Mucosa of gallbladder (tissue), 1 donor: Measurements from ENCODE around the gene ARHGAP28. TPM values are rescaled to one million over a fixed set of nuclear protein-coding genes. Genes with fewer than 3 reads are reported as not detected.

Experiments used
- DNase-seq: peaks from one replicate; pipeline ENCODE4 v3.0.0-alpha.2; 2020; ENCODE audit warnings: low spot score
- total RNA-seq: library from RNA; stranded (reverse); gene quantifications from one replicate; pipeline ENCODE4 v1.2.1, GENCODE V29; 2021
- donor health status: DM: no; HTN: no; CAD: no.

ARHGAP28 gene
- total RNA-seq, 1 donor from 2014 or later: 11.2 TPM

DNA sequence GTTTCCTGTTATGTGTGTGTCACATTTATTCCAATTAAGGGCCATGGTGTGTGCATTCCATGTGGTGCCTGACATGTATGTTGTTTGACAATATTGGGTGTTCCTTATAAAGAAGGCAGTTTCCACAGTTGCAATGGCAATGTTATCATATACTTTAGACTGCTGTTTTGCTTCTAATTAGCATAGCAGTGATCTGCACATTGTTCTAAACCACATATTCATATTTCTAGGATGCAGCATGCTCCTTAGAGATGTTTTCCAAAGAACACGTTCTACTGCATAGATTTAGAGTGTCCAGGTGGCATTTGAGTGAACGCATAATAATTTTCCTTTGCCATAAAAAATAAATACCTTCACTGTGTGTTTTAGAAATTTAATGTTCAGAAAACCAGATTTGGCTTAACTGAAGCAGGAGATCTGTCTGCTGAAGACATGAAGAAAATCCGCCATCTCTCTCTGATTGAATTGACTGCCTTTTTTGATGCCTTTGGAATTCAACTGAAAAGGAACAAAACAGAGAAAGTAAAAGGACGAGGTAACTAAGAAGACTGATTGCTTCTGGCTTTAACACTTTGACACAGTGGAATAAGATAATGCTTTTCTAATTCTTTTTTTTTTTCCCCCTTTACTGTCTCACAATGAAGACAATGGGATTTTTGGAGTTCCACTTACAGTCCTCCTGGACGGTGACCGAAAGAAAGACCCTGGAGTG lies 143.7 kb downstream of the ARHGAP28 start:
- DNase-seq: no peak

DNA sequence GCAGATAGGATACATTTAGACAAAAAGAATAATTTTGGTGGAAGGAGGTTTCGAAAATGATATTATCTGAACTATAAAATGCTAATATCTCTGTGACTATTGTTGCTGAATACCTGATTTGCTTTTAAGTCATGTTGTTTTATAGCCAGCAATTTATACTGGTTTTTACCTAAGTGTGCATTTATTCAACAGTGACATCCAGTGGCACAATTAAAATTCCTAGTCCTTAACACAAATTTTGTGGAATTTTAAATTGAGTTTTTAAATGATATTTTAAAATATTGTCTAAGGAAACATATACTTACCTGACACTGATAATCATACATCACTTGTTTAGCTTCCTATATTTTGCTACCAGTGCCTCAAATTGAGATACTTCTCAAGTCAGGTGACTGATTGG lies 144.8 kb downstream of the ARHGAP28 start:
- DNase-seq: no peak

DNA sequence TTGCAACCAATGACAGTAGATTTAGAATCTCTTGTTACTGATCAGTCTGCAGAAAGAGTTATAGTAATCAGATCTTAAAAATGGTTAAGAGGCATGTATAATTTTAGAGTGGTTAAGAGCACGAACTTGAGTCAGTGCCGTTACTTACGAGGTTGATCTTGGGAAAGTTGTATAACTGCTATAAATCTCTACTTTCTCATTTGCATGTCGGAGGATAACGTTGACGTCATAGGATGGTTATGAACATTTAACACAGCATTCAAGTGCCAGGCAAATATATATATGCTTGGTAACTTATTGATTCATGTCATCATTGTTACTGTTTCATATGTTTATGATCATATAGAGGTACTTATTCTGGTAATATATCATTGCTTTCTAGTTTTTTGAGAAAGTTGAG lies 146.2 kb downstream of the ARHGAP28 start:
- DNase-seq: no peak

DNA sequence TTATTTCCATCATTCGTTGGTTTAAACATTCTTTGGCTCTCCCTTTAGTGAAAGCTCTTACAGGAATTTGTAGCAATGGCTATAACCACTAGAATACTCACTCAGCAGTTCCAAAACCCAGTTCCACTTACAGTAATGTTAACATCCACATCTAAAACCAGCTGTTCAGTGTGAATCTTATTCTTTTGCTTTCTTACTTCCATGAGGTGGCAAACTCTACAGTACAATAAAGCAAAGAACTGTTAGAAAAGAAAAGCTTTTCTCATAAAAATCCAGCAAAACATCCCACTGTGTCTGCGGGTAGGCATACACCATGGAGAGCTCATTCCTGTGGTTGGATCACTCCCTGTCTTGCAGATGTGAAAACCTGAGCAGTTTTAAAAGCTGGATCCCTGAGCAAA lies 147.1 kb downstream of the ARHGAP28 start:
- DNase-seq: no peak

DNA sequence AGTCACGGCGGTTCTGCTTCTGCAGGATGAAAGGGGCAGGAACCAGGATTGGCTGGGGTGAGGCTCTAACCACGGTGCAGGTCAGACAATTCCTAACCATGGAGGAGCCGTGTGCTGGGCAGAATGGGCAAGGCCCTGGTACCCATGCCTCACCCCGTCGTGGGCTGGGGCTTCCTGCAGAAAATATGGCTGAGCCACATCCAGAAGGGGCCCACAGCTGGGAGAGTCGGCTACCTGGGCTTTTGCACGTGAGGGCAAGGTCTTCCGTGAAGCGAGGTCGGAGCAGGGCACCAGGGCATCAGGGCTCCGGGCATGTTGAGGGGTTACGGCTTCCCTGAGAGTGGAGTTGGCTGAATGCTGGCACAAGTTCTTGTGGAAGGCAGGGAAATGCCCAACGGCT lies 147.8 kb downstream of the ARHGAP28 start:
- no peak for DNase-seq

DNA sequence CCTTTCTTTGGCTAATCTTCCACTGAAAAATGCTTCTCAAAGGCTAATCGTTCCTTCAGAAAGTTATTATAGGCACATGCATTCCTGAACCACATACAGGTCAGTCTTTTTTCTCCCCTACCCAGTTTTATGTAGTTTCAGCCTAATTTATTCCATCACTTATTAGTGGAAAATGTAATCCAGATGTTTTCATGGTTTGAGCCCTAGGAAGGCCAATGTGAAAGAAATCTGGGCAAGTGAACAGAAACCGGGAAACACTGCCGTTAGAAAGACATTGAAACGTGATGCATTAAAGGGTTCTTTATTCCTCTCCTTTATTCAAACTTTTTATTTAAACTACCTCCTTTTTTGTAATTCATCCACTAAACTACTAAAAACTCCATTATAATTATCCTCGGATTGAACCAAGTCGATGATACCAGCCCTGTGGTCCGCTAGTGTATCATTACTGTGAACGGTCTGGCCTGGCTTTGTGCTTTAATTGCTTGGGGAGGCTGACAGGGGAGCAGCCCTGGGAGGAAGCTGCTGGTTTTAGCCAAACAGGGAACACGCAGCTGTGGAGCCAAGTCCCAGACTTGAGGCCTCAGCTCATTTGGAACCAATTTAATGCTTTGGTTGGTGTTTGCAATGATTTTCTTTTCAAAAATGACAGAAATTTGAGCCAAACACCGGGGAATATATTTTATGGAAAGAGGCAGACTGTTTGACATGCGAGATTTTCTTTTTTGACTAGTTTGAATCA lies 149.2 kb downstream of the ARHGAP28 start:
- DNase-seq: no peak

DNA sequence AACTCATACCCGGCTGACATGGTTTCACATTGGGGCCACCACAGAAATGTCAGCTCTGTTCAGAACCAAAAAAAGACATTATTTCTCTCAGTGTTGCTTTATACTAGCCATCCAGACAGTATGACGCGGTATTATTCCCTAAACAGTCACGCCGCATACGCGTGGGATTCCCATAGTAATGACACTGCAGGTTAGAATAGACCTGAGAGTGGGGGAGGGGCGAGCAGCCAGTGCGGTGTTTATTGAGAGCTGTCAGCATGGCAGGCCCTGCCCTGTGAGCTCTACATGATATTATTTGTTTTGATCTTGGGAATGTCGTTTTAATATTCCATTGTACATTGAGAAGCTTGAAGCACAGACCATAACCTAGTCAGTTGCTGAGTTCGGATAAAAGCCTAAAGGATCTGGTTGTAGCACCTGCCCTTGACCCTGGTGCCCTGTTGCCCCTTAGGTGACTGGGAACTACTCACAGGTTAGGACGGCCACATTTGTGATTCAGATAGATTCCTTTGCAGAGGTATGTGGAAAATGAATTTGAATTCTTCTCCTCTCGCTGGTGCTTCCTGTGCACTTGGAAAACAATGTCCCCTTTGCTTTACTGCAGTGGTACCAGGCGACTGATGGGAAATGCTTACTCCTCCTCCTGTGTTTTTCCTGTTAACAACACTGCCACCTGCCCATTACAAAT lies 150.1 kb downstream of the ARHGAP28 start:
- no peak for DNase-seq

DNA sequence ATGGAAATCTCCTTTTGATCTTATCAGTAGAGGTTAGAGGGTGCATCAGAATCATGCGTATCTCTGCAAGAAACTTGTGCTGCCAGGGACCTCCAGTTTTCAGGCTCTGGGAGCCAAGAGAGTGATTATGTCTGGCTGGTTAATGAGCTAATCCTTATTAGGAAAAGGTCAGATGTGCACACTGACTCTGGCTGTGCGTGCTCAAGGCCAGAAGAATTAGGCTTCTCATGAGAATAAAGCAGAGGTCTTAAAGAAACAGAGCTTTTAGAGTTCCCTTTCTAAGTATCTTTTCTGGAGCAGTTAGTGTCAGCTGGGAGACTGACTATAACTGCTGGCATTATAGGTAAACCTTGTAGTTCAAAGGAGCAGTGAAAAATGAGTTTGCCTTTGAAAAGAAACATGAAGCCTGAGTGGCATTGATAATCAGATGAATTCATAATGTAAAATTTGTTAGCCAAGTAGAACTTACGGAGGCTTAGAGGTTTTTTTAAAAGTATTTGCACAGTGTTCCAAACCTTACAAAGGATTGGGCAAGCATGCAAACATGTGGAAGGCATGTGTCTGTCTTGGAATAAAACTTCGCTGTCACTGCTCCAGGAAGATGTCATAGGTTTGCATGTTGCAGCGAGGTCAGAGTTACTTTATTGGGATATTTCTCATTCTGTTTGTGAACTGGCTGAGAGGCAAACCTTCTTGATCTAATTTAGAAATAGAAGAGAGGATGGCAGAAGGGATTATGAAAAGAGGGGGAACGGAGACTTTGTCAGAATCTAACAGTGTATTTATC lies 151.7 kb downstream of the ARHGAP28 start:
- no peak for DNase-seq

DNA sequence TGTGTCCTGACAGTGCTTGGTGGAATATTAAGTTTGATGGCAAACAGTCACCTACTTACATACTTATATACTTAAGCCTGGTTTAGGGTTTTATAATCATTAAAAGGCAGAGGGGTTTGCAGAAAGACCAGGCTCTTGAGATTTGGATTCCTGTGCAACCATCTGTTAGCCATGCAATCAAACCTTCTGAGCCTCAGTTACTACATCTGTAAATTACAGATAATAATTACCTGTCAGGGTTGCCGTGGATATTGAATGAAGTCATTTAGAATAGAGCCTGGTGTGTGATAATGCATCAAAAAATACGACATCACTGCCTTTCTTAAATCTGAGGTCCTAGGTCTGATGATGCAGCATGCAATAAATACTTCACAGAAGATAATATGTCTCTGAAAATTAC lies 152.9 kb downstream of the ARHGAP28 start:
- DNase-seq: no peak

DNA sequence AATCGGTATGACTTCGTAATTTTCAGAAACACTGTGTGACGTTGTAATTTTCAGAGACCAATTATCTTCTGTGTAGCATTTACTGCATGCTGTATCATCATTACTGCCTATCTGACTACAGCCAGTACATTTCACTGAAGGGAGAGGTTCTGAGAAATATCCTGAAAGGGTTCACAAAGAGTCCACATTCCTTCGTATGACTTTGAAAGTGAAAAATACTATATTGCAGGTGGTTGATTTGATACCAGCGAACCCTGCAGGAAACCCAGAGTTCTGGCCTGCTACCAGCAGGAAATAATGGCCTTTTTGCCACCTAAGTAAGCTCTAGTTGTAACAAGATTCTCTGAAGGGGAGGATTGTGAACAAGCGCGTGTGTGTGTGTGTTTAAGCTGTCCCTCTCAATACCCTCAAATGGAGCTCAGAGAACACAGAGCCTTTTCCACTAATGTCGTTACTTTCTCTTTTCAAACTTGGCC lies 155.5 kb downstream of the ARHGAP28 start:
- no peak for DNase-seq

DNA sequence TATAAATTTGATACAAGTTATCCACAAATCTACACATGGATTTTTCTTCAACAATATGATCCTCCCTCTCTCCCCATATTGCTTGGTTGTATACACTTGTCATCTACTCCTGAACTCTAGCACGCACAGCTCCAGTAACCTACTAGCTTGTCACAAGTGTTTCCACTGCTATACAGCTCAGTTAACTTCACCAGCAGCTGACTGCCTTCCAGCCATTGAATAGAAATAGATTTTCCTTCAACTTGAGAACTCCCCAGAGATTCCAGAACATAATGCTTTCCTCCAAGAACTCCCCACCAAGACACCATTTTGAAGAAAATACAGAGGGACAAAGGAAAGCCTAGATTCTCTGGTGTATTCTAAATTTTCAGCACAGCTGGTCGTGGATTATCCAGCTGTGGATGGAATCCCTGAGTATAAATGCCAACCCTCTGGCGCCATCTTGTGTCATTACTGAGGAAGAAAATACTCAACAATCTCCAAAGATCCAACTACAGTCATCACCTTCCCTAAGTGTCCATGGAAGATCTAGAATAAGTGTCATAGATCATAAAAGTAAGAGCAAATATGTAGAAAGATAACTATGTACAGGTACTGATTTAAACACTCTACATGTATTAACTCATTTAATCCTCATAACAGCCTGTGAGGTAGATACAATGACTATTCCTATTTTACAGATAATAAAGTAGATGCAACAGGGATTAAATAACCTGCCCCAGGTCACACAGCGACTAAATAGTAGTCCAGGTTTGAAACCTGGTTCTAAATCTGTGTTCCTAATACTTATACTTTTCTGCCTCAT lies 156.7 kb downstream of the ARHGAP28 start:
- DNase-seq: peak; percentile 50

DNA sequence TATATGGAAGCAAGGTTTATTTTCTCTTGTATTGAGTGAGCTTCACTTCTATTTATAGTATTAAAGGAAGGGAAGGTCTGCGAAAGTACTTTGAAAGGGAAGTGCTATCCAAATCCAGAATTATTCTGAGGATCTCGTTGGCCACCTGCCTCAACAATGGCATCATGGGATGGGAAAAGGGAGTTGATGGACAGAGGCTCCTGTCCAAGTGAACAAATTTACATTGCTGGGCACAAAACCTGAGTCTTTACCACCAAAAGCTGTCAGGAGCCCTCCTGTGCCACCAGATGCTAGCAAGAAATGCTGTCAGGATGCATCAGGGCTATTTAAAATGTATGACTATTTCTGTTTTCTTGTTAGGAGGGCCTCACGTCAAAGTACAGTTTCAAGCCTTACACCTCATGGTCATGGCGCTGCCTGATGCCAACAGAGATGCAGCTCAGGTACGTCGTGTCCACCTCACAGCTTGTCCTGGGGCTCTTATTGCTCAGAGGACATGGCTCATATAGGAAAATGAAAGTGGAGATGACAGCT lies 157.3 kb downstream of the ARHGAP28 start:
- no peak for DNase-seq

DNA sequence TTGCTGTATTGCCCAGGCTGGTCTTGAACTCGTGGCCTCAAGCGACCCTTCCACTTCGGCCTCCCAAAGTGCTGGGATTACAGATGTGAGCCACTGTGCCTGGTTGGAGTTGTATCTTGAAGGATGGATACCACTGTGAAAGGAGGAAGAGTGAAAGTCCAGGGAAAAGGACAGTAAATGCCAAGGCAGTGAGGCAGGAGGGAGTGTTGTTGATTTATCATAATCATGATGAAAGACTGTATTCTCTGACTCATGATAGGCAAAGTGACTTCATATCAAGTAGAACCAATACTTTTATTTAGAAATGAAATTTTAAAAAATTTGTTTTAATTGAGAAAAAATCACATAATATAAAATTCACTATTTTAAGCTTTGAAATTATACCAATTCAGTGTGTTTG lies 162.3 kb downstream of the ARHGAP28 start:
- no peak for DNase-seq

DNA sequence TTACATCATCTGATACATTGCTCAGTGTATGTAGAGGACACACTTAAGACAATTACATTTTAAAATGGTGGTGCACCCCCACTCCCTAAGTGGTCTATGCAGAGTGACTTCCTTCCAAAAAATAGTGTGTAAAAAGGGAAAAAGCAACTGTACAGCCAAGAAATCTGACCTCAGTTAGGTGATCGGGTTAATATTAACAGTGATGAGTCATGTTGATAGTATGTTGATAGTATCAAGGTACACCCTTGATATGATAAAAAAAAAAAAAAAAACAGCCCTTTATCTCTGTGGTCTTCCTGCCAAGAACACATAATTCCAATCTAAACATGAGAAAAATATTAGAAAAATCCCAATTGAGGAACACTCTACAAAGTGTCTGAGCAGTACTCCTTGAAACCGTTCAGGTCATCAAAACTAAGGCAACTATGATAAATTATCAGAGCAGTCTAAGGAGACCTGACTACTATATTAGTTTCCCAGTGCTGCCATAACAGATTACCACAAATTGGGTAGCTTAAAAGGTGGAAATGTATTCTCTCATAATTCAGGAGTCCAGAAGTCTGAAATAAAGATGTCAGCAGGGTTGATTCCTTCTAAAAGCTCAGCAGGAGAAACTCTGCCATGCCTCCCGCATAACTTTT lies 171.9 kb downstream of the ARHGAP28 start:
- DNase-seq: no peak

DNA sequence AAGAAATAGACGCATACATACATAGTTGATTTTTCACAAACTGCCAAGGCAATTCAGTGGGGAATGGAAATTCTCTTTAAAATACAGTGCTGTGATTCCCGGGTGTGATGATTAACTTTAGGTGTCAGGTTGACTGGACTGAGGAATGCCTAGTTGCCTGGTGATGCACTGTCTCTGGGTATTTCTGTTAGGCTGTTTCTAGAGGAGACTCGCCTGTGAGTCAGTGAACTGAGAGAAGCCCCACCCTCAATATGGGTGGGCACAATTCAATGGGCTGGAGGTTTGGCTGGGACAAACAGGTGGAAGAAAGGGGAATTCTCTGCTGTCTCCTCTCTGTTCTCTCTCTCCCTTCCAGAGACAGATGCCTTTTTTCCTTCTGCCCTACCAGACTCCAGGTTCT lies 187.6 kb downstream of the ARHGAP28 start:
- no peak for DNase-seq

DNA sequence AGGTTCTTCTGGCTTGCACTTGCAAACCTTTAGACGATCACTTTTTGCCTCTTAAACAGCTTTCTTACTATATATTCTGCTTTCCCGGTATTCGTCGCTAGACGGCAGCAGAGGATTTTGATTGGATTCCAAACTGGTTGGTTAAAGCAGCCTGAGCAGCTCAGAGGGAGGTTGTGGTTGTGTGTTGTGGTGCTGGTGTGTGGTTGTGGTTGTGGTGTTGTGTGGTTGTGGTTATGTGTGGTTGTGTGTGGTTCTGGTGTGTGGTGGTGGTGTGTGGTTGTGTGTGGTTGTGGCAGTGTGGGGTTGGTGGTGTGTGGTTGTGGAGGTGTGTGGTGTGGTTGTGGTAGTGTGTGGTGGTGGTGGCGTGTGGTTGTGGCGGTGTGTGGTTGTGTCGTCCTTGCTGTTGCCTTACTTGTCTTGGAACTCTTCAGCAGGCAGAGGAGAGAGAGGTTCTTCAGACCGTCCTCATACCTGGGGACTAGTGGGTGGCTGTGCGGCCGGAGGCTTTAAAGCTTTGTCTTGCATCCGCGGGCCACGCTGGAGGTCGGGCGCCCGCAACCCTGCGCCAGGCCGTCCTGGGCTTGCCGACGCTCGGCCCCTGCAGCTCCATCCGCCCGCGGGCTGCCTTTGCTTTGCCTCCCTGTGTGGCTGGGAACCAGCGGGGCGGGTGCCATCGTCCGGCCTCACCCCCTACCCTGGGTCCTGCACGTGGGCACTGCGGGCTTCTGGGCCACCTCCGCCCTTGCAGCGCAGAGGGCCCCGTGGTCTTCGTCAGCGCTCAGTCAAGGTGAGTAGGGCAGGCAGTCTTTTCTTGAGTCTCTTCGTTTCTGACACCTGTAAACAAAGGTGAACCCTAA lies 190.8 kb downstream of the ARHGAP28 start:
- DNase-seq: peak; percentile 56

DNA sequence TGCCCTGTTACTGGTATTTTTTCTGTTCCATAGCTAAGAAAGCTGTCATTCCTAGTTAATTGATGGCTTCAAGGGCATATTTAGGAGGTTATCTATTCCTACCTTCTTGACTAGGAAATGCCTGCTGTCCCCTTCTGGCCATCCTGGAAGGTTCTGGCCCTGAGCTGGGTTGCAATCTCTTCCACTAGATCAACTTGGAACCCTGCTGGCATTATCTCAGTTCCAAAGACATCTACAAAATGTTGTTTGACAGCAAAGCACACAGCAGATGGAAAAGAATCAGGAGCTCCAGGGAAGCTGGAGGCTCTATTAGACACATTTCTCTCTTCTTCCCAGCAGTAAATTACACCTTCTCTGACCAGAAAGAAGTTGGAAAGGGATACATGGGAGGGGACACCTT lies 192.1 kb downstream of the ARHGAP28 start:
- no peak for DNase-seq

DNA sequence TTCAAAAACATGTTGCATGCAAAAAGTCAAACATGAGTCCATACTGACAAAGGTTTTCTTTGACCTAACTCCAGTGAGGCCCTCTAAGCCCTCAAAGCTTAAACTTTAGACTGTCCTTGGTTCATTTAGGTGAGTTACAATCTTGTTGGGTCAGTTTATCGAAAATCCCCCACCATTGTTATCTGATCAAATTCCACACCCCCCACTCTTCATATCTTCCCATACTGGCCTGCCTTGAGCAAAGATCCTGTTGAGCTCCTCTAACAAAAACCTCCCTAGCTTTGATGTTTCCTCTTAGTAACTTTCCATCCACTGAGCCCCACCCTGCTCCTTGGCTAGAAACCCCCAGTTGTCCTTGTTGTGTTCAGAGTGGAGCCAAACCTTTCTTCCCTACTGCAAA lies 193.7 kb downstream of the ARHGAP28 start:
- DNase-seq: no peak

DNA sequence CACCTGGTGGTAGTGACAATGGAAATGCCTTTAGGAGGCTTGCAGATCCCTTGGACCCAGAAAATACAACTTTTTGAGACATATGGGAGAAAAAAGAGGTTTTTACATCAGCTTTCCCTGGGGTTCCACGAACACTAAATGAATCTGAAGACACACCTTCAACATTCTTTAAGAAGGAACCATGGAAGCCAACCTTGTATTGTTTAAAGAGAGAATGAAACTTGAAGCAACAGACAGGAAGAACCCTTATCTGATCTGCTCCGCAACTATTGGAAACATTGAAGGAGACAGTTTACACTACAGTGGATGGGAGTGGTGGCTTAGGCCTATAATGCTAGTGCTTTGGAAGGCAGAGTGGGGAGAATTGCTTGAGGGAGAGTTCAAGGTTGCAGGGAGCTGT lies 197.6 kb downstream of the ARHGAP28 start:
- DNase-seq: no peak
